Right cardiac atrium (tissue), 5 donors: ENCODE results near the gene MAP4. TPM values are rescaled to one million over a fixed set of nuclear protein-coding genes. Genes with fewer than 3 reads are reported as not detected.
"Not testable (repeated sequence)": the region's sequence is repeated elsewhere in the genome, so short reads cannot be mapped to it uniquely, and the experiment has no call there.

Experiments
- ATAC-seq, 2 donors: fragments of 200-7000 bp; cut with Tn5 transposase; one replicate each; pipeline versions ENCODE4 v1.8.0 to v1.9.1; 2020; ENCODE audit warnings: moderate library complexity in 2 of 2, mild to moderate bottlenecking in 1 of 2
- DNase-seq, 3 donors: peaks; one replicate each; pipeline ENCODE4 v3.0.0-alpha.2; 2020
- H3K27ac ChIP-seq: one replicate; pipeline ENCODE4 v1.5.1; 2013; ENCODE audit warnings: mild to moderate bottlenecking, low read length, control low read depth, moderate library complexity
- H3K27me3 ChIP-seq: one replicate; pipeline ENCODE4 v1.6.1; 2013; ENCODE audit not compliant: control insufficient read depth, insufficient read depth
- H3K4me1 ChIP-seq: one replicate; pipeline ENCODE4 v1.6.1; 2013; ENCODE audit warnings: low read length; ENCODE audit not compliant: control insufficient read depth, insufficient read depth
- H3K4me3 ChIP-seq: one replicate; pipeline ENCODE4 v1.5.1; 2013; ENCODE audit warnings: low read length, control low read depth
- H3K9me3 ChIP-seq: one replicate; pipeline ENCODE4 v1.6.1; 2013; ENCODE audit warnings: low read length; ENCODE audit not compliant: control insufficient read depth
- WGBS: extraction: QIAGEN DNeasy Blood & Tissue Kit; methylation state at CpG from one replicate; pipeline ENCODE4 v1.1.7; 2013; 5-methylcytosine and 5-hydroxymethylcytosine counted together
- intact Hi-C, 4 donors: fragments of 100-400 bp; cut with DNase I; formaldehyde crosslinking; loops; one replicate each; pipeline versions ENCODE4 v1.11.0 to v1.14.0; 2022 to 2023
- long read RNA-seq, 4 donors: library from polyadenylated mRNA; unstranded; transcript quantifications; one replicate each; pipeline ENCODE4 v2.0.0, GENCODE V29; 2020 to 2021
- polyA plus RNA-seq: library from polyadenylated mRNA; stranded (reverse); fragments of 200-250 nt; gene quantifications from one replicate; pipeline ENCODE4 v1.2.3, GENCODE V29; 2013
- total RNA-seq, 4 donors: library from RNA; stranded (reverse); fragmentation: NEBNext Ultra II Directional; extraction: Animal tissue kit (Norgen Biotek cat#: 25700); gene quantifications; one replicate each; pipeline ENCODE4 v1.2.1, GENCODE V29; 2021
- donor health status: healthy with polysubstance abuse.
- donor health status: DM: no; HTN: yes; CAD: no.
- donor health status: DM: no; HTN: no; CAD: no.
- donor health status: DM: no; HTN: yes; CAD: no; lungs with severe emphysema.
- donor health status: DM: yes; HTN: yes; CAD: no.

Gene MAP4, protein sequence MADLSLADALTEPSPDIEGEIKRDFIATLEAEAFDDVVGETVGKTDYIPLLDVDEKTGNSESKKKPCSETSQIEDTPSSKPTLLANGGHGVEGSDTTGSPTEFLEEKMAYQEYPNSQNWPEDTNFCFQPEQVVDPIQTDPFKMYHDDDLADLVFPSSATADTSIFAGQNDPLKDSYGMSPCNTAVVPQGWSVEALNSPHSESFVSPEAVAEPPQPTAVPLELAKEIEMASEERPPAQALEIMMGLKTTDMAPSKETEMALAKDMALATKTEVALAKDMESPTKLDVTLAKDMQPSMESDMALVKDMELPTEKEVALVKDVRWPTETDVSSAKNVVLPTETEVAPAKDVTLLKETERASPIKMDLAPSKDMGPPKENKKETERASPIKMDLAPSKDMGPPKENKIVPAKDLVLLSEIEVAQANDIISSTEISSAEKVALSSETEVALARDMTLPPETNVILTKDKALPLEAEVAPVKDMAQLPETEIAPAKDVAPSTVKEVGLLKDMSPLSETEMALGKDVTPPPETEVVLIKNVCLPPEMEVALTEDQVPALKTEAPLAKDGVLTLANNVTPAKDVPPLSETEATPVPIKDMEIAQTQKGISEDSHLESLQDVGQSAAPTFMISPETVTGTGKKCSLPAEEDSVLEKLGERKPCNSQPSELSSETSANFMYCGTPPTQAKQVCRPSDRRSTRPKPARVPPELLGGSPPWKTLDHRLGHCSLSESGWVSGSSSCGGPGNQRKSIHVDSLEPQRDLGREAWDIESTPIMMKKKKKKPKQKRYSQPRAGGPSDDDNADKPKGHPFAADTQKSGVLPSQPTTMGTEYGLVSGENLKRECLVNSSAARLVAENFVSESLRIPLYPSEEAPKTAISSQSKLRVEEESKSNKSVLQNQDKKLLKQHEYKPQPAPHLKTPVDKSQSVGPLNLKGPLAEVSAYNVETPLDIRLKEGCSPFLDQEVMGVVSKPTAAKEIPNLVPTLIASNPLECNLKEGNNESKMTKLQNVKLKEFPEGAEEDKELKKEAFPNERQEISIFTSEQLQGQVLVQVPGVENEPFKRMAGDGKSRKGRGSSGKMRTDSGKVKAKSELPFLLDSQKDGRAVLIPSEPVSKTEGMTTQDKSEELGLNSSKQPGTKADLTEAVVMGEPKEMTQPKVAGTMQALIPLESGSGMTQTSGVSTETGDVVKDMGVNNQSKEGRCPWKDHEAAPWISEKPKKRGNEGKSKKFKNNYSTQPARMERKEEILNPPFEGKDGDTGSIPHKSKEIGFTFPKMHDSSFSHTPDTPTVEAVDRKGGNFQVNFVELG (N-terminal part only)
- total RNA-seq: 100 to 1,000 TPM; 443 to 557 (median 472) TPM
- polyA plus RNA-seq: 267 TPM
- long read RNA-seq, donor 1, partial matches to known transcripts: 705 of 1,102 reads
- long read RNA-seq, donor 1, other reads (novel, unspliced or antisense): 397 of 1,102 reads
- long read RNA-seq, donor 2, full-length matches to known transcripts: 1 of 218 reads
- long read RNA-seq, donor 2, partial matches to known transcripts: 74 of 218 reads
- long read RNA-seq, donor 2, other reads (novel, unspliced or antisense): 143 of 218 reads
- long read RNA-seq, donor 3, full-length matches to known transcripts: 9 of 1,734 reads
- long read RNA-seq, donor 3, partial matches to known transcripts: 643 of 1,734 reads
- long read RNA-seq, donor 3, other reads (novel, unspliced or antisense): 1,082 of 1,734 reads
- long read RNA-seq, donor 4, partial matches to known transcripts: 95 of 265 reads
- long read RNA-seq, donor 4, other reads (novel, unspliced or antisense): 170 of 265 reads

DNA sequence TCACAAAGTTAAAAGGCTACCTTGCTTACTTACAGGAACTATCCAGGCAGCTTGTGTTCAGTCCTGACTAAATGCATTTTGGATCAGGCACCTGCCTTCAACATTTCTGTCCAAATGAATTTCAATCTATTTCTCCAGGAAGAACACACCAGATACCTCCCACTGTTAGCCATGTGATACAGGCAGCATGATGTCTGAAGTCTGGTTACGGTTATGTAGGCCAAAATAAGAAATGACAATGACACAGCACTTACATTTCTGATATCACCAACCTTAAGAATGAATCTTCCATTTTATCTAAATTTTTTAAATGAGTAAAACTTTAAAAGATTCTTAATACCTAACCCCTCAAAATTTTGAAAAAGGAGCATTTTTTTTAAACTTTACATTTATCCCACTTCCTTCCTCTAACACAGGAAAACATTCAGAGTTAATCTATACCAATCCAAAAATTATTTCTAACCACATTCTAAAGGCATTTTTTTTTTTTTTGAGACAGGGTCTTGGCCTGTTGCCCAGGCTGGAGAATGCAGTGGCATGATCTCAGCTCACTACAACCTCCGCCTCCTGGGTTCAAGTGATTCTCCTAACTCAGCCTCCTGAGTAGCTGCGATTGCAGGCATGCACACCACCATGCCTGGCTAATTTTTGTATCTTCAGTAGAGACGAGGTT lies at the start of gene MAP4:
MAP4 (minus strand) TSS at position 116 of the 673 bp plus-strand sequence. CDS start 17,556 bp downstream, outside the sequence.
- ATAC-seq (no peak), DNase-seq (peak in 1 of 3 donors; percentile 44)
- Histone ChIP-seq H3K4me1 (peaks cover 11% of the 10 kb centered on the region), H3K4me3 (peak within 1 kb of the TSS; percentile 20), H3K9me3 (no peaks in the 10 kb centered on the region), H3K27ac (peak within 1 kb of the TSS; percentile 66), H3K27me3 (no peaks in the 10 kb centered on the region)
- intact Hi-C loops: loop anchor here in 1 of 4 donors (5.0 kb wide), 1 partner anchor 71 kb away; no protein-coding TSS in a partner anchor
- WGBS: 36% methylated on average over 4 of the region's 4 CpGs

DNA sequence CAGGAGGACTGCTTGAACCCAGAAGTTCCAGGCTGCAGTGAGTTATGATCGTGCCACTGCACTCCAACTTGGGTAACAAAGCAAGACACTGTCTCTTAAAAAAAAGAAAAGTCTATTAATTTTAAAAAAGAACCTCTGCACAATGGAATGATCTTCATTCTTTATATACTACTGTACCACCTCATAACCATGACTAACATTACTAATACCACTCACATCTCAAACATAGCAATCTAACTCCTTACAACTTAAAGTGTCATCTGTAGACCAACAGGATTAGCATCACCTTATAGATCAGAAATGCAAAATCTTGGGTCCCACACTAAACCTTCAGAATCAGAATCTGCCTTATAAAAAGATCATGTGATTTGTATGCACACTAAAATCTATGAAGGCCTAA lies 48.8 kb upstream of the MAP4 start:
- WGBS: 93% methylated on average over 1 of the region's 1 CpG
- H3K9me3 ChIP-seq: no peaks in the 10 kb centered on the region
- intact Hi-C loops: no loop called here
- H3K4me1 ChIP-seq: peaks cover 1% of the 10 kb centered on the region
- no peaks in the 10 kb centered on the region for H3K27me3 ChIP-seq
- DNase-seq: no peak
- no peak for ATAC-seq
- H3K4me3 ChIP-seq: no peak overlapping the region
- H3K27ac ChIP-seq: no peak overlapping the region

DNA sequence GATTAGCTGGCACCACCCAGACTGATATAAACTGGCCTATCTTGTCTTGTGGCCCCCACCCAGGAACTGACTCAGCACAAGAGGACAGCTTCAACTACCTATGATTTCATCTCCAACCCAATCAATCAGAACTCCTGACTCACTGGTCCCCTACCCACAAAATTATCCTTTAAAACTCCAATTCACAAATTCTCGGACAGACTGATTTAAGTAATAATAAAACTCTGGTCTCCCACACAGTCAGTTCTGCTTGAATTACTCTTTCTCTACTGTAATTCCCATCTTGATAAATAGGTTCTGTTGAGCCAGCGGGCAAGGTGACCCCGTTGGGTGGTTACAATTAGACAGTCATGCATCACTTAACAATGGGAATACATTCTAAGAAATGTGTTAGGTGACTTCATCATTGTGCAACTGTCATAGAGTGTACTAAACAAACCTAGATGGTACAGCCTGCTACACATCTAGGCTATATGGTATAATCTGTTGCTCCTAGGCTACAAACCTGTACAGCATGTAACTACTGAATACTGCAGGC lies 48.1 kb upstream of the MAP4 start:
- 75% methylated on average over 3 of the region's 3 CpGs for WGBS
- H3K4me3 ChIP-seq: no peak overlapping the region
- H3K27ac ChIP-seq: no peak overlapping the region
- no peaks in the 10 kb centered on the region for H3K27me3 ChIP-seq
- peaks cover 2% of the 10 kb centered on the region for H3K4me1 ChIP-seq
- no peak for DNase-seq
- H3K9me3 ChIP-seq: no peaks in the 10 kb centered on the region
- intact Hi-C loops: no loop called here
- peak in 1 of 2 donors; percentile 34 for ATAC-seq

DNA sequence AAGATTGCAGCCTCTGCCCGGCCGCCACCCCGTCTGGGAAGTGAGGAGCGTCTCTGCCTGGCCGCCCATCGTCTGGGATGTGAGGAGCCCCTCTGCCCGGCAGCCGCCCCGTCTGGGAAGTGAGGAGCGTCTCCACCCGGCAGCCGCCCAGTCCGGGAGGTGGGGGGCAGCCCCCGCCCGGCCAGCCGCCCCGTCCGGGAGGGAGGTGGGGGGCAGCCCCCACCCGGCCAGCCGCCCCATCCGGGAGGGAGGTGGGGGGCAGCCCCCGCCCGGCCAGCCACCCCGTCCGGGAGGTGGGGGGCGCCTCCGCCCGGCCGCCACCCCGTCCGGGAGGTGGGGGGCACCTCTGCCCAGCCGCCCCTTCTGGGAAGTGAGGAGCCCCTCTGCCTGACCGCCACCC lies 45.4 kb upstream of the MAP4 start:
- ATAC-seq, H3K27ac ChIP-seq, DNase-seq, intact Hi-C loops, H3K4me1 ChIP-seq, H3K9me3 ChIP-seq, H3K4me3 ChIP-seq, H3K27me3 ChIP-seq: not testable (repeated sequence)
- WGBS: 95% methylated on average over 29 of the region's 33 CpGs

DNA sequence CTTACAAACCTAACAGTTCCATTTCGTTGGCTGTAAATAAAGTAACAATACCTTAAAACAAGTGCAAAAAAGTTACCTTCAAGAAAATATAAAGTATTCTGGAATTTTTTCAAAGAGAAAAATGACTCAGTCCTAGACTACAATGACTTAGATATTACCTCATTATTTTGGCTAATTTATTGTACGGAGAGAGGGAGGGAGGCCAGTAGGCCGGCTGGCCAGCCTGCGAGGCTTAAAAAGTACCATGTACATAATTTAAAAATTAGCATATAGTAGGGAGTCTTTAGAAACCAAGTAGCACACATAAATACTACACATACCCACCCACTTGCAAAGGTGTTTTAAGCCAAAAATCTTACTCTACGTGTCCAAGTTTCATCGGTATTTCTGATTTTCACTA lies 41.9 kb upstream of the MAP4 start:
- 67% methylated on average over 6 of the region's 6 CpGs for WGBS
- DNase-seq: no peak
- no peaks in the 10 kb centered on the region for H3K9me3 ChIP-seq
- ATAC-seq: peak in 1 of 2 donors; percentile 44
- intact Hi-C loops: no loop called here
- no peaks in the 10 kb centered on the region for H3K27me3 ChIP-seq
- H3K27ac ChIP-seq: no peak overlapping the region
- H3K4me3 ChIP-seq: no peak overlapping the region
- peaks cover 3% of the 10 kb centered on the region for H3K4me1 ChIP-seq

DNA sequence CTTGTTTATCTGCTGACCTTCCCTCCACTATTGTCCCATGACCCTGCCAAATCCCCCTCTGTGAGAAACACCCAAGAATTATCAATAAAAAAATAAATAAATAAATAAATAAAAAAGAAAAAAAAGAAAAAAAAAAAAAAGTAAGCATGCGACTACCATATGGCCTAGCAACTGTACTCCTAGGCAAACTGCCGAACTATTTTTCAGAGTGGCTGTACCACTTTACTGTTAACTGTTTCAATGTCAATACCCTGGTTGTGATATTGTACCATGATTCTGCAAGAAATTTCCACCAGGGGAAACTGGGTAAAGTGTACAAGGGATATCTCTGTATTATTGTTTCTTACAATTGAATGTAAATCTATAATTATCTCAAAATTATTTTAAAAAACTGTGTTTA lies 41.3 kb upstream of the MAP4 start:
- Histone ChIP-seq H3K27ac (no peak overlapping the region), H3K4me1 (peaks cover 3% of the 10 kb centered on the region), H3K4me3 (no peak overlapping the region), H3K9me3 (no peaks in the 10 kb centered on the region), H3K27me3 (no peaks in the 10 kb centered on the region)
- no peak for ATAC-seq
- WGBS: 35% methylated on average over 2 of the region's 2 CpGs
- DNase-seq: no peak
- intact Hi-C loops: no loop called here

DNA sequence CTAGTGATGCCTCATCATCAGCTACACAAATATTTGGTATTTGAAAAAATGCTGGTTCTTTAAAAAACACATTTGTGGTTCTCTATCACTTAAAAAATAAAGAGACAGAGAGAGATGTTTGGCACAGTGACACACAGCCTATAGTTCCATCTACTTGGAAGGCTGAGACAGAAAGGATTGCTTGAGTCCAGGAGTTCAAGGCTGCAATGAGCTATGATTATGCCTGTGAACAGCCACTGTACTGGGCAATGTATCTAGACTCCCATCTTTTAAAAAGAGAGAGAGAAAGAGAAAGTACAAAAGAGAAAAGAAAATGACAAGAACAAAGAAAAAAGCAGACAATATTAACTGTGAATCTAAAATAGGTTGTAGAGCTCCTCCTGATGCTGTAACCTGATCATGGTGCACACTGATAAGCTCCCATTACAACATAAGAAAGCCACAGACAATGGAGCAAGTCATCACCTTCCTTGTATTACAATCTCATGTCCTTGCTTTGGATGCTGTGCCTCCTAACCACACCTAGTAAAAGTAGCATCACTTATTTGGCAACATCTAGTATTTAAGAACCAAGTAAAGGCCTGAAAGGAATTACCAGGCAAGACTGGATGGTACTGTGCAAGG lies 31.7 kb upstream of the MAP4 start:
- DNase-seq: no peak
- H3K27ac ChIP-seq: no peak overlapping the region
- intact Hi-C loops: no loop called here
- peak in 1 of 2 donors; percentile 25 for ATAC-seq
- no peaks in the 10 kb centered on the region for H3K9me3 ChIP-seq
- peaks cover 1% of the 10 kb centered on the region for H3K4me1 ChIP-seq
- no peak overlapping the region for H3K4me3 ChIP-seq
- H3K27me3 ChIP-seq: no peaks in the 10 kb centered on the region

DNA sequence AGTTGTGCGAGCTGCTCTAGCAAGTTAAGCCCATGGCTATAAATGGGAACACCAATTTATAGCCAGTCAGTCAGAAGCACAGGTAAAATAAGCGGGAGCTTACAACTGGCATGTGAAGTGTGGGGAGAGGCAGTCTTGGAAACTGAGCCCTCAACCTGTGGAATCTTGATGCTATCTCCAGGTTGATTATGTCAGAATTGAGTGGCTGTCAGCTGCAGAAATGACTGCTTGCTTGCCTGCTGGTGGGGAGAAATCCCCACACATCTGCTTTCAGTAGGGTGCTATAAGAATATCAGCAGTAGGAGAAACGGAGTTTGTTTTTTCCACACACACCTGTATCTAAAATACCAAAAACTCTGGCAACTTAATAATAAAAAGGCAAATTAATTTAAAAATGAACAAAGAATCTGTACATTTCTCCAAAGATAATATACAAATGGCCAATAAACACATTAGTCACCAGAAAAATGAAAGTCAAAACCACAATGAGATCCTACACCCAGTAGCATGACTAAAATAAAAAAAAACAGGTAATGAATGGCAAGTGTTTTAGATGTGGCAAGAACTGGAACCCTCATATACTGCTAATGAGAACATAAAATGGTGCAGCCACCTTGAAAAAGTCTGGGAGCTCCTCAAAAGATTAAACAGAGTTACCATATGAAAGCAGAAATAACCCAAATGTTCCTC lies 26.0 kb upstream of the MAP4 start:
- no peaks in the 10 kb centered on the region for H3K9me3 ChIP-seq
- peaks cover 8% of the 10 kb centered on the region for H3K4me1 ChIP-seq
- no peak overlapping the region for H3K27ac ChIP-seq
- DNase-seq (no peak), ATAC-seq (no peak)
- no peak overlapping the region for H3K4me3 ChIP-seq
- intact Hi-C loops: no loop called here
- H3K27me3 ChIP-seq: no peaks in the 10 kb centered on the region
- WGBS: 83% methylated on average over 3 of the region's 3 CpGs
